ENCODE results near the gene CES2. TPM values are rescaled to one million over a fixed set of nuclear protein-coding genes. Genes with fewer than 3 reads are reported as not detected.
A peak's percentile ranks its signal among the peaks of the same experiment; 100 is the strongest.
"Not testable (repeated sequence)": the region's sequence is repeated elsewhere in the genome, so short reads cannot be mapped to it uniquely, and the experiment has no call there.

Gene CES2
- total RNA-seq, 1 experiment from 2014 or later, result 65.7 TPM

DNA sequence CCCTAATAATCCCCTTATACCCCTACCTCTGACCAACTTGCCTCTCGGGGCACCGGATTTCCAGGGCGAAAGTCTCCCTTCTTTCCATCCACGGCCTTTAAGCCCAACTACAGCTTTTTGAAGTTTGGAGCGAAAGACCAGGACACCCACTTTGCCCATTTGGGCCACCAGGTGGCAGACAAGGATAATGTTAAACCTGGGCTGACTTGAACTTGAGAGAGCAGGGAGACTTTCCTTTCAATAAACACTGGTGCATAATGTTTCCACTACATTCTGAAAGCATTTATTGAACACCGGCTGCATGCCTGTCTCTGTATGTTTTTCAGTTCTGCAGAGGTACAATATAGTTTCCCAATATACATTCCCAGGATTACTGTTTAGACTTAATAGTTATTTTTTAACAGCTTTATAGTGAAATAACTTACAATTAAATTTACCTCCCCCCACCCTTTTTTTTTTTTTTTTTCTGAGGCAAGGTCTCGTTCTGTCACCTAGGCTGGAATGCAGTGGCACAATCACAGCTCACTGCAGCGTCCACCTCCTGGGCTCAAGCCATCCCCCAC lies 18.9 kb downstream of the CES2 start:
- ChIA-PET POLR2A (interaction anchor here (0.6 to 3.1 kb wide), 8 partner anchors 42 to 253 kb away, joined by 3 to 10 read pairs (median 4); partner anchors contain the start of genes FBXL8 and TRADD), CTCF (interaction anchor here (0.5 to 3.5 kb wide), 24 partner anchors 8 to 560 kb away, joined by 3 to 37 read pairs (median 4); no protein-coding TSS in a partner anchor)
- no peaks in the 10 kb centered on the region for H3K36me3 Mint-ChIP-seq (ENCODE audit: insufficient read depth, unreplicated experiment)
- BruUV-seq (replicated peaks), result no TSS peak
- H3K27me3 Mint-ChIP-seq (ENCODE audit: insufficient read depth, unreplicated experiment), result no peaks in the 10 kb centered on the region
- intact Hi-C loops (cut with micrococcal nuclease), result loop anchor here (1.0 to 10.0 kb wide), 4 partner anchors 23 to 231 kb away; no protein-coding TSS in a partner anchor
- peak overlapping the region; percentile 51 for H3K4me3 Mint-ChIP-seq (ENCODE audit: unreplicated experiment)
- H3K4me1 Mint-ChIP-seq (ENCODE audit: insufficient read depth, unreplicated experiment), result peaks cover 17% of the 10 kb centered on the region
- H3K27ac Mint-ChIP-seq (ENCODE audit: low read depth, unreplicated experiment), result peak overlapping the region; percentile 70
- TF ChIP-seq, protein P1, sequence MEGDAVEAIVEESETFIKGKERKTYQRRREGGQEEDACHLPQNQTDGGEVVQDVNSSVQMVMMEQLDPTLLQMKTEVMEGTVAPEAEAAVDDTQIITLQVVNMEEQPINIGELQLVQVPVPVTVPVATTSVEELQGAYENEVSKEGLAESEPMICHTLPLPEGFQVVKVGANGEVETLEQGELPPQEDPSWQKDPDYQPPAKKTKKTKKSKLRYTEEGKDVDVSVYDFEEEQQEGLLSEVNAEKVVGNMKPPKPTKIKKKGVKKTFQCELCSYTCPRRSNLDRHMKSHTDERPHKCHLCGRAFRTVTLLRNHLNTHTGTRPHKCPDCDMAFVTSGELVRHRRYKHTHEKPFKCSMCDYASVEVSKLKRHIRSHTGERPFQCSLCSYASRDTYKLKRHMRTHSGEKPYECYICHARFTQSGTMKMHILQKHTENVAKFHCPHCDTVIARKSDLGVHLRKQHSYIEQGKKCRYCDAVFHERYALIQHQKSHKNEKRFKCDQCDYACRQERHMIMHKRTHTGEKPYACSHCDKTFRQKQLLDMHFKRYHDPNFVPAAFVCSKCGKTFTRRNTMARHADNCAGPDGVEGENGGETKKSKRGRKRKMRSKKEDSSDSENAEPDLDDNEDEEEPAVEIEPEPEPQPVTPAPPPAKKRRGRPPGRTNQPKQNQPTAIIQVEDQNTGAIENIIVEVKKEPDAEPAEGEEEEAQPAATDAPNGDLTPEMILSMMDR (IDR thresholded peaks at IDR 0.05; ENCODE audit: unreplicated experiment), result peak; percentile 67
- no peaks in the 10 kb centered on the region for H3K9me3 Mint-ChIP-seq (ENCODE audit: unreplicated experiment)
- peak; percentile 88 for DNase-seq (ENCODE audit: unreplicated experiment)

DNA sequence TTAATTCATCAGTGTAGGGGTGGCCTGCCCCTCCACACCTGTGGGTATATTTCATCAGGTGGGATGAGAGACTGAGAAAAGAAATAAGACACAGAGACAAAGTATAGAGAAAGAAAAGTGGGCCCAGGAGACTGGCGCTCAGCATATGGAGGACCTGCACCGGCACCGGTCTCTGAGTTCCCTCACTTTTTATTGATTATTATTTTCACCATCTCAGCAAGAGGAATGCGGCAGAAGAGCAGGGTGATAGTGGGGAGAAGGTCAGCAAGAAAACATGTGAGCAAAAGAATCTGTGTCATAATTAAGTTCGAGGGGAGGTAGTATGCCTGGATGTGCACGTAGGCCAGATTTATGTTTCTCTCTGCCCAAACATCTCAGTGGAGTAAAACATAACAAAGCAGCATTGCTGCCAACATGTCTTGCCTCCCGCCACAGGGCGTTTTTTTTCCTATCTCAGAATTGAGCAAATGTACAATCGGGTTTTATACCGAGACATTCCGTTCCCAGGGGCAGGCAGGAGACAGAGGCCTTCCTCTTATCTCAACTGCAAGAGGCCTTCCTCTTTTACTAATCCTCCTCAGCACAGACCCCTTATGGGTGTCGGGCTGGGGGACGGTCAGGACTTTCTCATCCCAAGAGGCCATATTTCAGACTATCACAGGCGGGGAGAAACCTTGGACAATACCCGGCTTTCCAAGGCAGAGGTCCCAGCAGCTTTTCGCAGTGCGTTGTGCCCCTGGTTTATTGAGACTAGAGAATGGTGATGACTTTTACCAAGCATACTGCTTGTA lies 20.2 kb downstream of the CES2 start:
- POLR2A ChIA-PET; H3K27ac Mint-ChIP-seq (ENCODE audit: low read depth, unreplicated experiment); BruUV-seq (replicated peaks); H3K9me3 Mint-ChIP-seq (ENCODE audit: unreplicated experiment); H3K27me3 Mint-ChIP-seq (ENCODE audit: insufficient read depth, unreplicated experiment); H3K36me3 Mint-ChIP-seq (ENCODE audit: insufficient read depth, unreplicated experiment); H3K4me3 Mint-ChIP-seq (ENCODE audit: unreplicated experiment); DNase-seq (ENCODE audit: unreplicated experiment): not testable (repeated sequence)
- H3K4me1 Mint-ChIP-seq (ENCODE audit: insufficient read depth, unreplicated experiment), result peaks cover 17% of the 10 kb centered on the region
- intact Hi-C loops (cut with micrococcal nuclease), result loop anchor here (2.0 to 10.0 kb wide), 2 partner anchors 59 to 61 kb away; no protein-coding TSS in a partner anchor
- CTCF ChIA-PET, result interaction anchor here (0.7 to 6.2 kb wide), 5 partner anchors 11 to 229 kb away, joined by 3 to 30 read pairs (median 4); no protein-coding TSS in a partner anchor

DNA sequence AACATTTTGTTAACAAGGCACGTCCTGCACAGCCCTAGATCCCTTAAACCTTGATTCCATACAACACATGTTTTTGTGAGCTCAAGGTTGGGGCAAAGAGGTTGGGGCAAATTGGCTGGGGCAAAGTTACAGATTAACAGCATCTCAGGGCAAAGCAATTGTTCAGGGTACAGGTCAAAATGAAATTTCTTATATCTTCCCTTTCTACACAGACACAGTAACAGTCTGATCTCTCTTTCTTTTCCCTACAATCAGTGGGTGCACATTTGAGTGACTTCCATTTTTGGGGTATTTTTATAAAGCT lies 20.8 kb downstream of the CES2 start:
- CTCF ChIA-PET, result interaction anchor here (0.7 to 6.2 kb wide), 6 partner anchors 10 to 229 kb away, joined by 3 to 30 read pairs (median 4); no protein-coding TSS in a partner anchor
- intact Hi-C loops (cut with micrococcal nuclease), result loop anchor here (10.0 kb wide), 1 partner anchor 59 kb away; no protein-coding TSS in a partner anchor
- POLR2A ChIA-PET; H3K9me3 Mint-ChIP-seq (ENCODE audit: unreplicated experiment); H3K27ac Mint-ChIP-seq (ENCODE audit: low read depth, unreplicated experiment); BruUV-seq (replicated peaks); H3K27me3 Mint-ChIP-seq (ENCODE audit: insufficient read depth, unreplicated experiment); H3K36me3 Mint-ChIP-seq (ENCODE audit: insufficient read depth, unreplicated experiment); H3K4me3 Mint-ChIP-seq (ENCODE audit: unreplicated experiment); DNase-seq (ENCODE audit: unreplicated experiment): not testable (repeated sequence)
- H3K4me1 Mint-ChIP-seq (ENCODE audit: insufficient read depth, unreplicated experiment), result peaks cover 17% of the 10 kb centered on the region

DNA sequence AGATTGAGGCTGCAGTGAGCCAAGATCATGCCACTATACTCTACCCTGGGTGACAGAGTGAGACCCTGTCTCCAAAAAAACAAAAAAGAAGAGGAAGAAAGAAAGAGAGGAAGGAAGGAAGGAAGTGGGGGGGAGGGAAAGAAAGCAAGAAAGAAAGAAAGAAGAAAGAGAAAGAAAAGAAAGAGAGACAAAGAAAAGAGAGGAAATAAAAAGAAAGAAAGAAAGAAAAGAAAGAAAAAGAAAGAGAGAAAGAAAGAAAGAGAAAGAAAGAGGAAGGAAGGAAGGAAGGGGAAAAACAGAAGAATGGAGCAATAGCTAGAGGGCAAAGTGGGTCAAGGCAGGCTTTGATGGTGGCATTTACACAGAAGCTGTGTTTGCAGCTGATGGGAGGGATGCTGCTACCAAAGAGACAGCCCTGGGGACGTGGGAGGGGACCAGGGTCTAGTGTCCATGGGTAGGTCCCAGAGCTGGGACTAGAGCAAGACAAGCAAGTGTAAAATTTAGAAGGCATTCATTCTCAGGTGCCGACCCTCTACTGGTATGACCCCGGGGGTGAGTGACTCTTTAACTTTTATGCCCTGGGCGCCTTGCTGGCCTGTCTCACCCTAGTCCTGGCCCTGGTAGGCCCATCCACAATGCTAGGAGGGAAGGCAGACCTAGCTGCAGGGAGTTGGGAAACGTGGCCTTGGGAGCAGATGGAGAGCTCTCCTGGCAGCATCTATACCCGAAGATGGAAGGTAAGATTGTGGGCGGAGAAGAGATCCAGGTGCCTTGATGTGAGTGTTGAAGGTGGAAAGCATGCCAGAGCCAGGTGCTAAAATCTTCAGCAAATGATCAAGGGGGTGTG lies 23.8 kb downstream of the CES2 start:
- intact Hi-C loops (cut with micrococcal nuclease), result loop anchor here (10.0 kb wide), 1 partner anchor 56 kb away; no protein-coding TSS in a partner anchor
- no peaks in the 10 kb centered on the region for H3K27me3 Mint-ChIP-seq (ENCODE audit: insufficient read depth, unreplicated experiment)
- no peak overlapping the region for H3K27ac Mint-ChIP-seq (ENCODE audit: low read depth, unreplicated experiment)
- TF ChIP-seq, protein P1 (IDR thresholded peaks at IDR 0.05; ENCODE audit: unreplicated experiment), result no peak
- ChIA-PET POLR2A (interaction anchor here (0.7 kb wide), 1 partner anchor 923 kb away, joined by 3 read pairs; no protein-coding TSS in a partner anchor), CTCF (interaction anchor here (0.5 to 6.2 kb wide), 15 partner anchors 11 to 614 kb away, joined by 3 to 30 read pairs (median 4); no protein-coding TSS in a partner anchor)
- H3K4me1 Mint-ChIP-seq (ENCODE audit: insufficient read depth, unreplicated experiment), result peaks cover 6% of the 10 kb centered on the region
- no peaks in the 10 kb centered on the region for H3K36me3 Mint-ChIP-seq (ENCODE audit: insufficient read depth, unreplicated experiment)
- H3K4me3 Mint-ChIP-seq (ENCODE audit: unreplicated experiment), result no peak overlapping the region
- no TSS peak for BruUV-seq (replicated peaks)
- DNase-seq (ENCODE audit: unreplicated experiment), result no peak
- no peaks in the 10 kb centered on the region for H3K9me3 Mint-ChIP-seq (ENCODE audit: unreplicated experiment)
